Cortex of kidney (tissue), 1 donor: Measurements from ENCODE around the gene PFN3.
"Not testable (repeated sequence)": the region's sequence is repeated elsewhere in the genome, so short reads cannot be mapped to it uniquely, and the experiment has no call there.

Experiments used
- DNase-seq: peaks from one replicate; lab custom pipeline; 2025; lab: John Stamatoyannopoulos, UW

Gene PFN3

DNA sequence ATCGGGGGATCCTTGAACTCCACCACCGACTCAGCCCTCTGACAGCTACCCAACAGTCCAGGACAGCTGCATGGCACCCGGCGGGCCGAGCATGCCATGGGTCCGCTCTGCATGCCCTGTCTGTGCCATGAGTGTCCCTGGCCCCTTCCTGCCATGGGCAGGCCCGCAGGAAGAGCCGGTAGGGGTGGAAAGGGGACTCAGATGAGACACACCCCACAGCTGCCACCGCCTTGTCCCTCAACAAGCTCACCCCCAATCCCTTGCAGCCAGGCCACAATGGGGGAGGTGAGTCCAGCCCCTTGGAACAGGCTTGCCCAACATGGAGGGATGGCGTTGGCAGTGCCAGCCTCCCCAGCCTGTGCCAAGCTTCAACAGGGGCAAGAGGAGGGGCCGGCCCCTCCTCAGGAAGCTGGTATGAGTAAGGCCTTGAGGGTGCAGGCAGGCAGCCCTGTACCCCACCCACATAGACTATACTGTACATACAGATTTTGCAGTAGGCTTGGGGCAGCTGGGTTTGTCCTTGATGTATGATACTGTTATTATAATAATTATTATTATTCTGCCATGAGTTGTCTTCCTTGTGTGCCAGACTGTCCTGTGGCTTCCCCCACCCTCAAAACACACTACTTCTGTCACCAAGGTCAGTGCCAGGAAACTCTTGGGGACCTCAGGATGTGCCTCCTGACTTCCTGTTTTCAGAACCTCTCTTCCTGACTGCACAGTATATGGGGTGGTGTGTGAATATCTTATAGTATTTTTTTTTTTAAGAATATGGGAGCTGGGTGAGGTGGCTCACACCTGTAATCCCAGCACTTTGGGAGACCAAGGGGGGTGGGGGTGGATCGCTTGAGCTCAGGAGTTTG is 28.2 kb downstream of the PFN3 start:
- DNase-seq = no peak

GRCh38 chr5:177371120-177372033 is 29.1 kb downstream of the PFN3 start:
- DNase-seq = no peak

GRCh38 chr5:177370488-177371119 is 29.9 kb downstream of the PFN3 start:
- DNase-seq = no peak

DNA sequence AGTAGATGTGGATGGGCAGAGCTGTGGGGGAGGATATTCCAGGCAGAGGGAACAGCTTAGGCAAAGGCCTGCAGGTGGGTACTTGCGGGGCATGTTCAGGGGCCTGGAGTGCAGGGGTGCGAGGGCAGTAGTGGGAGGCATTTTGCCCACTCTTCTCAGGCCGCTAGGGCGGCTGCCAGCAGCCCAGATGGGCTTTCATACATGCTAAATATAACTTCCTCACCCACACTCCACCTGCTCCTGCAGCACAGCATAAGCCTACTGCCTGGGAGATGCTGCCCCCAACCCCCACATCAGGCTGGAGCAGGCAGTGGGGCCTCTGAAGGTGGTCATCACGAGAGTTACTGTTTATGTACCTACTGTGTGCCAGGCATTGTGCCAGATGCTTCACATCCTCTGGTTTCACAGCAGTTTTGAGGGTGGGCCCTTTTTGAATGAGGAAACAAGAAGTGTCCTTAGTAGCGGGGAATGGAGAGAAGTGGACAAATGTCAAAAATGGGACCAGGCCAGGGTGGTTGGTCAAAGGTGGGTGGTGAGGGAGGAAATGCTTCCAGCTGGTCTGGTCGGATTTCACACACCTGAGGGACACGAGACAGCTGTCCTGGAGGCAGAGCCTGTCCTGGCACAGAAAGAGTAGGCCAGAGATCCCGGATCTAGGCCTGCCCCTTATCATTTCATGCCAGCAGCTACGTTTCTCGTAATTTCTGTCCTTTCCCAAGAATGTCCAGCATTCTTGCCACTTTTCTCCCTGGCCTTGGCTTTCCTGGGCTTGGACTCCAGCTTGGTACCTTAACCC is 30.6 kb downstream of the PFN3 start:
- DNase-seq = no peak

DNA sequence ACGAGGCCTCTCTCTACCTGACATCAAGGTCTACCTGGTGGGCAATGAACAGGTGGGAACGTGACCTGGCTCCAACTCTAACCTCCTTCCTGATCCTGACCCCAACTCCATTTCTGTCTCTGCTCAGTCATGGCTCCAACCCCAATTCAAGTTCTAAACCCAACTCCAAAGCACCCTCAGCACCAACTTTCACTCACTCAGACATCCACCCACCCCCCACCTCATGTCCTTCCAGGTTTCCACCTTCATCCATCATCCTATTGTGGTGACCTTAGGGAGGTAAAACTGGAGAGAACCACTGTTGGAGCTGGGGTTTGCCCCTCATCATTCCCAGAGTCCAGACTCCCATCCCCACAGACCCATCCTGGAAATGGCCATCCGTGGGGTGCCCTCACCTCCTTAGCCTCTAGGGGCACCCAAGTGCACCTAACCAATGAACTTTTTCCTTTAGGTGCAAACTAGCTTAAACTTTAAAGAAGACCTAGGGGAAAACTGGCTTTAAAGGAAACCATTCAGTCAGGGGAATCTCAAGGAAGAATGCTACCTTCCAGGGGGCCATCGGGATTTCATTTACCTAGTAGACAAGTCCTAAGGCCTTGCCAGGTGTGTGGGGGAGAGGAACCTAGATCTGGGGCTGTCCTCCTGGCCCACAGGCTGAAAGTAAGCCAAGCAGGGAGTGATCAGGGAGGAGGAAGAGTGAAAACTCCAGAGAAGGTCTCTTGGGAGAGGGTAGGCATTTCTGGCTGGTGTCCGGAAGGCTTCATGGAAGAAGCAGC is 31.4 kb downstream of the PFN3 start:
- DNase-seq = no peak

GRCh38 chr5:177367981-177368868 is 32.2 kb downstream of the PFN3 start:
- DNase-seq = no peak

GRCh38 chr5:177367323-177367848 is 33.1 kb downstream of the PFN3 start:
- DNase-seq = no peak

DNA sequence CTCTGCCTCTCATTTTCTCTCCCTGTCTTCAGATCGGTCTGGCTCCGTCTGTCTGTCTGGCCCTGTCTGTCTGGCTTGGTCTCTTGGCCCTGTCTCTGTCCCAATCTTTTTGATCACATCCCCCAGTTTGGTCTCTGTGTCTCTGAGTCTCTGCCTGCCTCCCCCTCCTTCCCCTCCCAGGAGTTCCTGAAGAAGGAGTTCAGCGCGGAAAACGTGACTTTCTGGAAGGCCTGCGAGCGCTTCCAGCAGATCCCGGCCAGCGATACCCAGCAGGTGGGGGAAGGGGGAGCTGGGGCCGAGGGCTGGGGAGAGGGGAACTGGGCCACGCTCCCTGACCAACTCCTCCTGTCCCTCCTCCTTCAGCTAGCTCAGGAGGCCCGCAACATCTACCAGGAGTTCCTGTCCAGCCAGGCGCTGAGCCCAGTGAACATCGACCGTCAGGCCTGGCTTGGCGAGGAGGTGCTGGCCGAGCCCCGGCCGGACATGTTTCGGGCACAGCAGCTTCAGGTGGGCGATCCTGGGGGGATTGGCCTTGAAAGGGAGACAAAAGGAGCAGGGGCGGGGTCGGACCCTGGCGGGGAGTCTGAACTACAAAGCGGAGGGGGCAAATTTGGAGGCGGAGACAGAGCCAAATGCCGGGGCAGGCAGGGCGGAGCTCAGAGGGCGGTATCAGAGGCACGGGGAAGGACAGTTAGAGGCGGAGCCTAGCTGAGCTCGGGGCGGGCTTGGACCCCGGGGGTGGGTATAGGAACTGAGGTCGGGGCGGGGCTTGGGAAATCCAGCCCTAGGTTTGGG is 33.7 kb downstream of the PFN3 start:
- no peak for DNase-seq

GRCh38 chr5:177365845-177366527 is 34.5 kb downstream of the PFN3 start:
- DNase-seq = no peak

DNA sequence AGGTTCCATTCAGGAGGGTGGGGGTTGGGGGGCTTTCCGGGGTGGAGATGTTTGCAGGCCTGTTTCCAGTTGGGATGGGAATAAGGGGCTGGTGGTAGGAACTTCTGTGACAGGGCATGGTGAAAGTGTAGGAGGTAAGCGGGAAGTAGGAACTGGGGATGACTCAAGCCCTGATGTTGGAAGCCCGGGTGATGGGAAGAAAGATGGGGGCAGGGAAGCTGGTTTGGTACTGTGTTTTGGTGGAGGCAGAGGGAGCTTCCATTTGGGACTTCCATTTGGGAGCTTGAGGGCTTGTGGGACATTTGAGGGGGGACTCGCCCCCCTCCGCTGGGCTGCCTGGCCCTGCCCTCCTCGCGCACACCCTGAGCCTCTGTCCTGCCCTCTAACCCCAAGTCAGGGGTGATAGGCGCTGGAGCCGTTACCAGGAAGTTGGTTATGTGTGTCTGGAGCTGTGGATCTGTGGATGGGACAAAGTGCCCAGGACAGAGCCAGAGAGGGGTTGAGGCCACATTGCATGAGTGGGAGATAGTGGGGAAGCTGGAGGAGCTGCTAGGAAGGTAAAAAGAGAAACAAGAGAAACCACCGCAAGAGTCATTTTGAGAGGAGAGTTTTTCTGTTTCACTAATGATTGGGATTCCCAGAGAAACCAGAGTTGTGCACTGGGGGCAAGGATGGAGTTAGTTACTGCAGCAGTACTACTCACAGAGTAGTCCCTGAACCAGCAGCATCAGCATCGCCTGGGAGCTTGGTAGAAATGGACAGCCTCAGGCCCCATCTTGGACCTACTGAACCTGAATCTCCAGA is 36.1 kb downstream of the PFN3 start:
- DNase-seq = no peak

DNA sequence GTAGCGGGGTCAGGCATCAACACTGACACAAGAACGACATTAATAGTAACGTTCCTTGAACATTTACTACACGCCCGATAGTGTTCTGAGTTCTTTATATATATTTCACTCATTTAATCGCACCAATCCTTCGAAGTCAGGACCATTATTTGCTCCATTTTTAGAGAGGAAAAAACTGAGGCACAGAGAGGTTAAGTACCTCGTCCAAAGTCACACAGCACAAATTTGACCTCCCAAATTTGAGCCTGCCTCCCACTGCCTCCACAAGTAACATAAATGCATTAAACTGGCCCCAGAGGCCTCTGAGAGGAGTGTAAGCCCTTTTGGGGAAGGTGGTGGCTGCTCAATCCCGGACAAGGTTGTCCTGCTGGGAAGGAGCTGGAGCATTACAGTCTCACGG is 36.9 kb downstream of the PFN3 start:
- no peak for DNase-seq

GRCh38 chr5:177362610-177363507 is 37.6 kb downstream of the PFN3 start:
- no peak for DNase-seq

- no peak for DNase-seq
Measured at GRCh38 chr5:177362292-177362609, 38.2 kb downstream of the PFN3 start.

DNA sequence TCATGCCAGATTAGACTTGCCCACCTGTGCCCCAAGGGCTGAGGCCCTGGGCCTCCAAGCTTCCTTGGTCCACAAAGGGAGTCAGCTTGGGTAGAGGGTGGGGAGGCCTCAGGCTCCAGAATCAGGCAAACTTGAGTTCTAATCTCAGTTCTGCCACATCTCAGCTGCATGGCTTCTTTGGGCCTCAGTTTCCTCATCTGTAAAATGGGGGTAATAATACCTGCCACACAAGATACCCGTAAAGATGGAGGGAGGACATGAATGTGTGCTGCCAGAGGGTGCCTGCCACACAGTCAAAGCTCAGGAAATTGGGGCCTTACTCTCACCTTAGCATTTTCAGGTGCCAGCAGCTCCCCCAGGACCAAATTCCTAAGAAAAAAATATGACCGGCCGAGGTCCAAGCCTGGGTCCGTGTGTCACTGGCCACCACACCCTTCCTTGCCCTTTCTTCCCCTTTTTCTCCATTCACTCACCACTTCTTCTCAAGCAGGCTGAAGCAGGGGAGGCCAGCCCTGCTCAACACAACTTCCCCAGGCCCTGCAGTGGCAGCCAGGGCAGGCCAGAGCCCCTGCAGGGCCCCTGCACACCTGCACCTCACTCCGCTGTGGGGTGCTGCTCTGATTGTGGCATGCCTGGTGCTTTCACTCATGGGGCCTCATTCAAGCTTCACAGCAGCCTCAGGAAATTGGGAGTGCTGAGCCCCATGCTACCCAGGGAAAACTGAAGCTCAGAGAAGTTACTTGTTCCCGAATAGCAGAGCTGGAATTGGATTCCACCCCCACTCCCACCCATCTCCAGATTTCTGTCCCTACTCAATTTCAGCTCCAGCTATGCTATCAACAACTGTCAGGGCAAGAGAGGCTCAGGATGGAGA is 38.8 kb downstream of the PFN3 start:
- DNase-seq = no peak

- not testable (repeated sequence) for DNase-seq
Measured at GRCh38 chr5:177360740-177361139, 39.7 kb downstream of the PFN3 start.
